GM19463 (cell line): ENCODE data around the gene COG6.

Experiments used
- ATAC-seq: cut with Tn5 transposase; IDR thresholded peaks from one replicate; pipeline ENCODE4 v1.9.1; 2021; ENCODE audit warnings: mild to moderate bottlenecking, moderate library complexity; ENCODE audit not compliant: unreplicated experiment

The COG6 gene

GRCh38 chr13:39655569-39656324, at the start of gene COG6:
TSS of gene COG6 (plus strand) at chr13:39655662. CDS start at chr13:39655727, 65 bp downstream.
- peak; percentile 94 for ATAC-seq

GRCh38 chr13:39605677-39606320, 49.7 kb upstream of the COG6 start:
- no peak for ATAC-seq

DNA sequence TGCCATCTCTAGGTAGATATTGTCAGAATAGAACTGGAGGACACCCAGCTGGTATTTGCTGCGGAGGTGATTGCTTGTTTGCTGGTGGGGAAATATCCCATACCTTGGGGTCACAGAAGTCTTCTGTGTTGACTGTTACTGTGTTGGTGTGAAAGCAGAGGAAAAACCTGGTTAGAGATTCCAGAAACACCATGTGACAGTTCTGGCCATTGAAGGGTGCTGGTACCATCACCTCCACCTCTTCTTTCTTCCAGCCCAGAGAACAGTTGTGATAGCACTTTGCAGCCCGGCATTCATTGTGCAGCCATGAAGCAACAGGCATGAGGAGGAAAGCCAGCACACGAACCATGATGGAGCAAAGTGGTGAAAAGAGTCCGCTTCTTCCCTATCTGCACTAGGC, 47.6 kb upstream of the COG6 start:
- no peak for ATAC-seq

GRCh38 chr13:39612023-39612637, 43.3 kb upstream of the COG6 start:
- ATAC-seq = no peak

DNA sequence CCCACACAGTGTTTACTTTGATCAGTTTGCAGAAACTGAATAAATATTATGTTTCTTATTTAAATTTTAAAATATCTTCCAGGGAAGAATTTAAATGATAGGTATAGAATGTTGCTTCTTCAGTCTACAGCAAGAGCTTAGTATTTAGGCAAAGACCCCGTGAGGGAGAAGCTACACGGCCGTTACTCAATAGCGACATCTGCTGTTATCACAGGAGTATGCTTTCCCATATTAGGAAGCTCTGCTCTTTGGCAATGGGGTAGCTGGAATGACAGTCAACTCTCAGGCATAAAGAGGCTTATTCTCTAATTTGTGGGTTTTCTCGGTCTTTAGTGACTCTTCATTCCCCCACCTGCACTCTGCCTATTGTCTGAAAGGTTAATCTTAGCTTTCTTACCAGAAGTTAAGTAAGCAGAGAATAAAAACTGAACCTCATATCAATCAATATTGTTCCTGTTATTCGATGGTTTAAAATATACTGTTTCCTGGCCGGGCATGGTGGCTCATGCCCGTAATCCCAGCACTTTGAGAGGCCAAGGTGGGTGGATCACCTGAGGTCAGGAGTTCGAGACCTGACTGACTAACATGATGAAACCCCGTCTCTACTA, 39.3 kb upstream of the COG6 start:
- peak; percentile 88 for ATAC-seq

GRCh38 chr13:39618561-39618960, 36.9 kb upstream of the COG6 start:
- ATAC-seq = no peak

GRCh38 chr13:39623466-39623865, 32.0 kb upstream of the COG6 start:
- no peak for ATAC-seq

DNA sequence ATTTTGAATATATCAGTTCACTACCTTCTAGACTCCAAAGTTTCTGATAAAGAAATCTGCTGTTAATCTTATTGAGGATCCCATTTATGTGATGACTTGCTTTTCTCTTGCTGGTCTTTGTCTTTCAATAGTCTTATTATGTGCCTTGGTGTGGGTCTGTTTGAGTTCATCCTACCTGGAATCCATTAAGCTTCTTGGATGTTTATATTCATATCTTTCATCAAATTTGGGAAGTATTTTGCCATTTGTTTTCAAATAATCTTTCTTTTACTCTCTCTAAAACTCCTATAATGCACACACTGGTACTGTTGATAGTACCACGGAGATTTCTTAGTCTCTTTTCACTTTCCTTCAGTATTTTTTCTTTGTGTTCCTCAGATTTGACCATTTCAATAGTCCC, 24.2 kb upstream of the COG6 start:
- ATAC-seq = no peak

DNA sequence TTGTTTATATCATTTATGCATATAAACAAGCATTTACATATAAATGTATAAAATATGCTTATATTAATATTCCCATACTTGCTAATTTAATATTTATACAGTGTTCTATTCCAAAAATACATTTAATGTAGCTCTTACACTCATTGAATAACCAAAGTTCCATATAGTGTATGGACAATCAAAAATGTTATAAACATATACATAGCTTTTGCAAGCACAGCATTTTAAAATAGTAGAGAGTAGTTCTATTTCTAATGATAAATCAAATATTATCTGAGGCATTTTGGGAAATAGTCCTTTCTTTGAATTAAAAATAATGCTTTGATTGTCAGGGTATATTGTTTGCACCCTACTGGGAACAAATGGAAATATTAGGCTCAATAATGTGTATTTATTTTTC, 22.5 kb upstream of the COG6 start:
- no peak for ATAC-seq

- no peak for ATAC-seq
Measured at GRCh38 chr13:39635564-39635963, 19.9 kb upstream of the COG6 start.

DNA sequence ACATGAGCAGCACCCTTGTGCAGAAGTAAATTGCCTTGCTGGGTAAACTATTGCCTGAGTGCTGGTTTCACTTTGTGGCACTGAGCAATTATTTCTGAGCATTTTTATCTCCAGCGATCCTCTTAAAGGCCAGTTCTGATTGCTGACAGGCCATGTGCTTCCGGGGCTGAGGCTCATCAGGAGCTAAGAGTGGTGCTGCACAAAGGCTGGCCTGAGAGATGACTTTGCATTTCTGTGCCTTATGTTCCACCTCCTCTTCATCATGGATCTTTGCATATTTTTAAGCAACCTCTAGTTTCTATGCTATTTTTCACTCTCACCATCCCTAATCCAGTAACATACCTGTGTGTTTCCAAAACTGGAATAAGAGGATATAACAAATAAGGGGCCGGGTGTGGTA, 17.6 kb upstream of the COG6 start:
- no peak for ATAC-seq

DNA sequence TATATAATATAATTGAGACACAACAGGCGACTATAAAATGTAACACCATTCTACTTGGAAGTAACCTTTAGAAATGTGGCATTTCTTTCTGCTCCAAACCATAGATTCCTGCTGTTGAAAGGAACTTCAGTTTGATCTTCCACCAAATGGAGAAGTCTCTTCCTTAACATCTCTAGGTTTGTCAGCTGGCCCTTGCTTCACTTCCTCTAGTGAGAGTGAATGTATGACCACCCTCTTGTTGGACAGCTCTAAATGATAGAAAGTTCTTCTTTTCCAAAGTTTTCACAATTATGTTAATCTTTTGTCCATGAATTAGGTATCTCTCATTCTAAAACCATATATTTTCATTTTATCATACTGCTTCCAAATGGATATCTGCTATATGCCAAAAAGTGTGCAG, 13.8 kb upstream of the COG6 start:
- no peak for ATAC-seq

DNA sequence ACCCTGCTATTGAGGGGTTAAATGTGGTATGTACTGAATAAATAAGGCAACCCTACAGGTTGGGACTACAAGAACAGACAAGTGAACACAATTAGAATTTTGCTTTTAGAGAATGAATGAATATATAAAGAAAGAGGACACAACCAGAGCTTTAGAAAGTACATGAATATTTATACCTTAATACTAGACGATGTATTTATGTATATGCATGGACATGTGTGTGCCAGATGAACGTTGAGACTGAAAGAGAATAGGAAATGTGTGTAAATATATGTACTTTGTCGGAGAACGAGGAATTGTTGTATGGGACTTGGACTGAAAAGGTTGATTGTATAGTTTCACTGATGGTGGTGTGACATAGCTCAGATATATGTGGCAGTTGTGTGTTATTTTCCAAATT, 9.3 kb upstream of the COG6 start:
- ATAC-seq = no peak

DNA sequence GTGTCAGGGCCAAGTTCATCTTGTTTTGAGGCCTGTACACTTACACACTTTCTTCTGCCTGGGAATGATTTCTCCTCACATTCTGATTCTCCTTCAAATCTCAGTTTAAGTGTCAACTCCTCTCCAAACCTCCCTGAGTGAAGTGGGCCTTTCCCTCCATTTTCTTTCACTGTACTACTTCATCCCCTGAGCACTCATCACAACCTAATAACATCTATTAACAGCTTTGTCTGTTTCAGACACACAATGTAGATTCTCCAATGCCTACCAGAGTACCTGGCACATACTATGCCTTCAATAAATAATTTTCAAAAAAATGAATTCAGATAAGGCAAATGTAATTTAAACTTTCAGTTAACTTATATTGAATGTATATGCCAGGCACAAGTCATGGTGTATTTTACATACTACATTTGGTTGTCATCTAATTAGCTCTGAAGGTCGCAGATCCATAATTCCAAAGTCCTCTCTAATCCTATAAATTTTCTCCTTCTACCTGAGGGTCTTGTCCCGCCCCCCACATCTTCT, 357 bp upstream of the COG6 start:
- no peak for ATAC-seq

DNA sequence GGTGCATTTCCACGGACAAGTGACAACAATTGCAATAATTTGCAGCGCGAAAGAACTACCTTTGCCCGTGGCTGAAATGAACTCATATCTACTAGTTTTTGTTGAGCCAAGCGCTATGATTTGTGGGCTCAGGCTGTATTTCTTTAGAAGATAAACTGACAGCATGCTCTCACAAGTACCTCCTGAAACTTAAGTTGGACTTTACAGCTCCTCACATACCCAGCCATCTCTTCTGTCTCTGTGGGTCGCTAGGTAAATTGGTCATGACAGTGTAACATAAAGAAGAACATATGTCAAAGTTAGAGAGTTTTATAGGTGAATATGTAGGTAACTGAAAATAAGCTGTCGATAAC, 839 bp downstream of the COG6 start:
- ATAC-seq = peak; percentile 1

DNA sequence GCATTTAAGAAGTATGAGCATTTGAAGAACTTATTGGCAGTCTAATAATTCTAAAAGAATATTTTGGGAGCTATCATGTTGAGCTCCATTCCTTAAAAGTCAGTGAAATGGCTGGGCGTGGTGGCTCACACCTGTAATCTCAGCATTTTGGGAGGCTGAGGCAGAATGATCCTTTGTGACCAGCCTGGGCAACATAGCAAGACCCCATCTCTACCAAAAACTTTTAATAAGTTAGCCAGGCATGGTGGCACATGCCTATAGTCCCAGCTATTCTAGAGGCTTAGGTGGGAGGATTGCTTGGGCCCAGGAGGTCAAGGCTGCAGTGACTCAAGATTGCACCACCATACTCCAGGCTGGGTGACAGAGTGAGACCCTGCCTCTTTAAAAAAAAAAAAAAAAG, 8.0 kb downstream of the COG6 start:
- ATAC-seq = no peak

DNA sequence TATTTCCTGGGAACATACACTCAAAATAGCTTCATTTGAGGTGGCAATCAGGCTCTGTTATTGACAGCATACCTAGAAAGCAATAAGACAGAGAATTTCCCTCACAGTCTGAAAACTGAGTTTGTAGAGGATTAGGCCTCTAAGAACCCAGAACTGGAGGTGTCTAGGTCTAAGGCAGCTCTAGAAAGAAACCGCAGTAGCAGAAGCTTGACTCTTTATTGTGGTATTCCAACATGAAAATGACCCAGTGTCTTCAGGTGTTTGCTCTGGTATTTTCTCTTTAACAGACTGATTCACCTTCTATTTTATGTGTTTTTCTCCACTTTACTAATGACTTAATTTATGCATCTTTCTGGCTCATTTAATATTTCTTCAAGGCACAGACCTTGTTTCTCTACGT, 8.5 kb downstream of the COG6 start:
- ATAC-seq = no peak

DNA sequence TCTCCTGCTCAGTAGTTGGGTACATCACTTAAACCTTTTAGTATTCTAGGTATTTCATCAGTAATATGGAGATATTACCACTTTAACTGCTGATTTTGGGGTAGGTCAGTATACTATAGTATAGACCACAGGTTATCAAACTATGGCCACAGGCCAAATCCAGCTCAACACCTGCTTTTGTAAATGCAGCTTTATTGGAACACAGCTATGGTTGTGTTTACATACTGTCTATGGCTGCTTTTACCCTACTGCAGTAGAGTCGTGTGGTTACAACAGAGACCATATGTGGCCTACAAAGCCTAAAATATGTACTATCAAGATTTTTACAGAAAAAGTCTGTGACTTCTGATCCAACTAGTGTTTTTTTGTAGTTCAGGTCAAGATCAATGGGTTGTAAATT, 10.3 kb downstream of the COG6 start:
- ATAC-seq = no peak

DNA sequence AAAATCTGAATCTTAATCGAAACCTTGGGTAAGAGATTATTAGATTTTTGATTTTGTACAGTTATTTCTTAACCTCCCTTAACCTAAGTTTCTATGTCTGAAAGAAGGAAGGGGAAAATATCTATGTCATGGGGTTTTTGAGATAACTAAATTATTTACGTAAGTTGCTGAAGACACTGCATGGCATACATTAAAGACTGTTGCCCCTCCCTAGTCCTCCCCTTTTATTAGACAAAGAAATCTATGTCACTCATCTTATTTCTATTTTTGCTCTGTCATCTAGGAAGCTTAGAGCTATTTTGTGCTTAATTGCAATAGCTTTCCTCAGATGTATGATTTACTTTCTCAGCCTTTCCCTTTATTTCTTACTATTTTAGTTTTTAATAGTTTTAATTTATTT, 15.0 kb downstream of the COG6 start:
- no peak for ATAC-seq

GRCh38 chr13:39672378-39673132, 17.1 kb downstream of the COG6 start:
- no peak for ATAC-seq

GRCh38 chr13:39675904-39676303, 20.4 kb downstream of the COG6 start:
- no peak for ATAC-seq
